GM12891 (cell line): ENCODE measurements around the gene E2F3.

Experiments
- POLR2A ChIP-seq: IDR thresholded peaks from 2 replicates; pipeline ENCODE4 v1.6.1; 2011; ENCODE audit warnings: low read depth, low read length, control low read depth
- POLR2AphosphoS5 ChIP-seq: IDR thresholded peaks from 2 replicates; pipeline ENCODE4 v1.6.1; 2011; ENCODE audit warnings: low read depth, low read length, control low read depth
- SPI1 ChIP-seq: IDR thresholded peaks from 2 replicates; pipeline ENCODE4 v1.6.1; 2011; ENCODE audit warnings: low read depth, low read length, control low read depth
- TAF1 ChIP-seq: IDR thresholded peaks from 2 replicates; pipeline ENCODE4 v1.6.1; 2011; ENCODE audit warnings: low read depth, low read length, control low read depth

DNA sequence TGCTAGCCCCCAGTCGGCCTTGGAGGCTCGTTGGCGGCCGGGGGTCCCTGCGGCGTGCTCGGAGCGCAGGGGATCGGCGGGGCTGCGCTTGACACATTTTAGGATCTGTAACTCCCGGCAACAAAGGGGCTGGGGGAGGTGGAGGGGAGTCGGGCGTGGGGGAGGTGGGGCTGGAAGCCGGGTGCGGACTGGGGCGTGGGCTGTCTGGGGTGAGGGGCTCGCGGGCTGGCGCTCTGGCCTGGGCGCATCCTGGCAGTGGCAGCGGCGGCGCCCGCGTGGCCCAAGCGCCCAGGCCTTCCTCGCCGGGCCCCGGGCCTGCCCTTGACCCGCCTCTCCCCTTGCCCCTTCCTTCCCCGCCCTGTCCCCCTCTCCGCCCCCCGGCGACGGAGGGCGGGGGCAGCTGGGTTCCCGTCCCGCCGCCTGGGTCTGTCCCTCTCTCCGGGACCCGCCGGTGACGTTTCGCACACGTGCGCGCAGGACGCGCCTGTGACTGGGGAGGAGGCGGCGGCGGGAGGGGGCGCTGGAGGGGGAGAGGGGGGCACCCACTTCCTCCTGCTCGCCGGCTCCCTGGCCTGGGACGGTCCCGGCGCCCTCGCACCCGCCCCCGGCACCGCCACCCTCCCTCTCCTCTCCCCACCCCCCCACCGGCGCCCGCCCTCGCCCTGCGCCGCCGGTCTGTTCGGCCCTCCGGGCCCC, 1.5 kb downstream of the E2F3 start:
- TF ChIP-seq SPI1 (peak; percentile 7; the same call in 1 of the 2 replicates), POLR2AphosphoS5 (no peak), TAF1 (0 out of 2 replicates have a peak, but pooled peaks have one; percentile 4), POLR2A (no peak)
